NCI-H146 treated with DMSO at 0.1 percent for 48 hours (cell line): ENCODE data around the gene KCNE1.
"Not testable (repeated sequence)": the region's sequence is repeated elsewhere in the genome, so short reads cannot be mapped to it uniquely, and the experiment has no call there.

Source experiments
- DNase-seq: peaks from one replicate; lab custom pipeline; 2025; ENCODE audit not compliant: unreplicated experiment; lab: John Stamatoyannopoulos, UW

Gene KCNE1

DNA sequence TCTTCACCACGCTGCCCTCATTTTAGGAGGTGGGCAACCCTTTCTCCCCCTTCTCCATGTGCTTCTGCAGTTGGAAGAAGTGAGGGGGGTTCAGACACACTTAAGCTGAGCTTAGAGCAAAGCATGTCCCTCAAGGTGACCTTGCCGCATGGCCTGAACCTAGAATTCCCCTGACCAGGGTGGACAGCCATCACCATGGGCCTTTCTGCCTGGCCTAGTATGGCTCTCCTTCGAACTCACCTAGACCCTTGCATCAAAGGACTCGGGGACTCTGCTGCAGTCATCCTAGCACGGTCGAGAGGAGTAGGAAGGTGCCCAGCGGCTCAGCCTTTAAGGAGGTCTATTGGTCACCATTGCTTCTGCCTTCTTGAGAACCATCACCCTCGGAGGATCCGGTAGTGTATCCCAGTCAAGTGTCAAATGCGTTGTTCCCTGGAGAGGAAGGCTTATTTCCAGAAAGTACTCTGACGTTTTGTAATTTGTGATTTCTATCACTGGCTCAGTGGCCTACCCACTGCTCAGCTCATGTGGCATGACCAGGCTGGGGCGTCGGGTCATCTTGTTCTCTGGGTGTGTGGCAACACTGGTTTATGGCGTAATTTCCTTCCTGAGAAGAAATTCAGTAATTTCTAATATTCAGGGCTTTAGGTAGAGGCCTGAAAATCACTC is at the start of gene KCNE1:
TSS of gene KCNE1 (minus strand) at position 424 of the 669 bp plus-strand sequence. CDS start 62,576 bp downstream, outside the sequence.
- DNase-seq: no peak

DNA sequence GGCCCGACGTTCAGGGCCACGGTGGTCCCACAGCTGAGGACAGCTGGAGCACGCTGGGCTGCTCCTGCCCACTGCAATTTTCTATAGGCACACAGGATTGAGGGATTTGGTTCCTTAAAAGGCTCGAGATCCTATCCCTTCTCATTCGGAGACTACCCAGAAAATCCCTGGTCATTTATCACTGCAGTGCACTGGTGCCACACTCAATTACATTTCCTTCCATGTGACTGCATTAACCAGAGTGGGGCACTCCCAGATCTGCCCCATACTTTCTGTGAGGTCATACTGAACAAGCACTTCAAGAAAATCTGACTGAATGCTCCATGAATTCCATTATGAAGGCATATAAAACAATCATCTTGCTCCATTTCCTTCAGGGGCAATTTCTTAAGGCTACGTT is 49.8 kb upstream of the KCNE1 start:
- no peak for DNase-seq

DNA sequence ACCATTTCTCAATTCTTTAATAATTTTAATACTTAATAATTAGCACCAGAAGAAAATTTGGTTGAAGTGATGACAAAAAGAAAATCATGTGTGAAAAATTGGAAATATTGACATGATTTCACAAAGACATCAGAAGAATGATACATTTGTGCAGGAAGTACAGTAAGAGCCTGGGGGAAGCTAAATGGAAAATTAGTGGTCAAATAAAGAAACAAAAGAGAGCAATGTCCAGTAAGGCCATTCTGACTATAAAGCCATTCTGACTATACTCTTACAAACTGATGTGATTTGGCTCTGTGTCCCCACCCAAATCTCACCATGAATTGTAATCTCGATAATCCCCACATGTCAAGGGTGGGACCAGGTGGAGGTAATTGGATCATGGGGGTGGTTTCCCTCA is 48.6 kb upstream of the KCNE1 start:
- no peak for DNase-seq

DNA sequence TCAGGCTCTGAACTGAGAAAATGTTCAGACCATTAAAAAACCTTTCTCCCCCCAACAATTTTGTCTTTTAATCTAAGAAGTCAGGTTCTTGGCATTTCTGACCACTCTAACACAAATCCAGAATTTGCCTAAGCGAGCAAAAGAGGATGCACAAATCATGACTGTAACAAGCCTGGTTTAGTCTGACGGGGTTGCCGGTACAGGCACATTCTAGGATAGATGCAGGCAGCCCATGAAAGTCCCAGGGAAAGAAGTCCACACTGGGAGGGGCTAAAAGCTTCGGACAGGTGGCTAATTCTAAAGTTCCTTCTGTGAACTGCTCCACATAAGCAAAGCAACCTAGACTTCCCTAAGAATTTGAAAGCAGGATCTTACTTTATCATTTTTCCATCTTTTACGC is 48.0 kb upstream of the KCNE1 start:
- no peak for DNase-seq

DNA sequence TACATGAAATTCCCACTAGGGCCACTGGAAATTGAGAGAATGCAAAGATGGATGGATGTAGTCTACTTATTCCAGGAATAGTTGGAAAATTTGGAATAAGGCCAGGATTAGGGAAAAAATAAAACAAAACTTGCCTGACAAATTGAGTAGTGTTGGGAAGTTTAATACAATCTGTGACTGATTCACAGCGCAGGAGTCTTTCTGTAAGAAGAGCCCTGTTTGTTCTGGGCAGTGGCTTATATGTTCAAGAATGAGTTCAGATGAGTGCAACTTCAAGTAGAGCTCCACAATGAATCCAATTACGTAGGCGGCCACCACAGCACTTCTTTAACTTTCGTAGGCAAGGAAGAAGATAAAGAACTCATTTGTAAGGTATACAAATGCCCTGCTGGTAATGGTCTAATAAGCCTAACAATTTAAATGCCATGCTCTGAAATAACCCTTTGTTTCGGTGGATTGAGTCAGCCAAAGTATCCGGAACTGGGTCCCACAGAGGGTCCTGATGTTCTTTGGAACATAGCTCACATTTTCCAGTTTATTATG is 47.1 kb upstream of the KCNE1 start:
- no peak for DNase-seq

DNA sequence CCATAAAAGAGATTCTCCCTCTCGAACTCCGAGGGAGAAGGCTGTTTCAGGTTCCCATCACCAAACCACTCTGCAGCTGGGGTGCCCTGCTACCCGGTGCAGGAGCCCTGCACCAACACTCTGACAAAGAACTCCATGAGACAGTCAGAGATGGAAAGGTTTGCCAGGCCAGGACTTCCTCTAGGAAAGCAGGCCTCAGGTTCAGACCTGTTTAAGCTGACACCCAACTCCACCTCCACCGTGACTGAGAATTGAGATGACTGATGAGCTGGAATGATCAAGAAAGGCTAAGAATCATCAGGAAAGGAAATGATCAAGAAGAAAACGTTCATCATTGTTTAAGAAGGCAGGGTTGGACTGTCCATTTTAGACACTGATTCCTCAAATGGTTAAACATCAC is 46.2 kb upstream of the KCNE1 start:
- no peak for DNase-seq

DNA sequence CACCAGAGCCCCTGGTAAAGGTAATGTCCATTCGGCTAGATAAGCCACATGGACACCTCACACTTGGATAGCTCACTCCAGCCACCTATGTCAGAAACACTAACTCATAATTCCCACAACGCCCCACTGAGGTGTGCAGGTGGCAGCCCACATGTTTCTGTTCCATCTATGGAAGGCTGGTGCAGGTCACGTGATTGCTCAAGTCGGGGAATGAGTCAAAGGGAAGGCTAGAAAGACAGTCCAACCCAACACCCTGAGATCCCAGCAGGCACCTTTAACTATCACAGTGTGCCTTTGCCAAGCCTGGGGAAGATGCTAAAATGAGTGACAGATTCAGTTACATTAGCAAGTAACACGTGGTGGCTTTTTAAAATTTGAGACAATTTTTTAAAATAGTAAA is 45.3 kb upstream of the KCNE1 start:
- DNase-seq: no peak

DNA sequence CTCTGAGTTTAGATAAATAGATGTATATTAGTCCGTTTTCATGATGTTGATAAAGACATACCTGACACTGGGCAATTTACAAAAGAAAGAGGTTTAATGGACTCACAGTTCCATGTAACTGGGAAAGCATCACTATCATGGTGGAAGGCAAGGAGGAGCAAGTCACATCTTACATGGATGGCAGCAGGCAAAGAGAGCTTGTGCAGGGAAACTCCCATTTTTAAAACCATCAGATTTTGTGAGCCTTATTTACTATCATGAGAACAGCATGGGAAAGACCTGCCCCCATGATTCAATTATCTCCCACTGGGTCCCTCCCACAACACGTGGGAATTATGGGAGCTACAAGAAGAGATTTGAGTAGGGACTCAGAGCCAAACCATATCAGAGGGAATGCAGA is 42.7 kb upstream of the KCNE1 start:
- DNase-seq: not testable (repeated sequence)

DNA sequence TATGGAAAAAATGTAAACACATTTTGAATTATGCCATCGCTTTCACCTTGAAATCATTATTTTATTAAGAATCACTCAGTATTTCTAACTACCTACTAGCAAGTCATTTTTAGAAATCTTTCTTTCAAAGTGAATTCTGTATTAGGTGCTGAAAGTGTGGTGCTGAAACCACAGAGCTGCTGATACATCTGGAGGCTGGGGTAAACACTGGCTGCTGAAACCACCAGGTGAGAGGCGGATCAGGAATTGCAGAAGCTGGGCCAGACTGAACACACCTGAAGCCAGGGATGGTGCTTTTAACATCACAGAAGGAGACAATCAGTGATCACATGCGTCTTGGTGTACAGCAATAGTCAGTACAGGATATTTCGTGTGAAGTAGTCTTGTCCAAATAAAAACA is 42.2 kb upstream of the KCNE1 start:
- DNase-seq: no peak

DNA sequence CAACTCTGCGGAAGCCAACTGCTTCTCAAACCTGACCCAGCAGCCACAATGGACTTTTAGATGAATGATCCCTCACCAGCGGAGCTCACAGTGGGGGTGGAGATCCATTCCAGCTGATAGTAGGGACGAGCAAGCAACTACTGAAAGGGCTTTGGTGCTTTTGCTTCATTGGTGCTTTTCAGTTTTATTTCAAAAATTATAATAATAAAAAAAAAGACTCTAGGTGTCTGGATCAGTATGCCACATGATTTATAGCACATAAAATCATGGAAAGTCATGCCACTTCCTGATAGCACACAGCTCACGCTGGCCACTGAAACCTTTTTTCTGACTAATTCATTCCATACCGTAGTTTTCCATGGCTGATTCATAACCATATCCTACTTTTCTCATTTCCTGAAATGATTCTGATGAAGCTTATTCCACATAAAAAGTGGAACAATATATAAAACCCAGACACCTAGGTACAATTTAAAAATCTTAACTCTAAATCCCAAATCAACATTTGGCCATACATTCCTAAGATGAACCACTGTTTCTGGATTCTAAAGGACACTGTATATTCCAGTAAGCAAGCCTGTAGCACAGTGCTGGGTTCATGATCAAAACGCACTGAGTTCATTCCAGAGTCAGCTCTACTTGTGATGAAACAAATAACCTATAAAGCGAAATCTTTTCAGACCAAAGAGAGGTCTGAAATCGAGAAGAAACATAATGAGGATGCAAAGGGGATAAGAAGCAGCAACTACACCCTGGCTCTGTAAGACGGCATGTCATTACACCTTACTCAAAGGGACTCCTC is 41.3 kb upstream of the KCNE1 start:
- no peak for DNase-seq

DNA sequence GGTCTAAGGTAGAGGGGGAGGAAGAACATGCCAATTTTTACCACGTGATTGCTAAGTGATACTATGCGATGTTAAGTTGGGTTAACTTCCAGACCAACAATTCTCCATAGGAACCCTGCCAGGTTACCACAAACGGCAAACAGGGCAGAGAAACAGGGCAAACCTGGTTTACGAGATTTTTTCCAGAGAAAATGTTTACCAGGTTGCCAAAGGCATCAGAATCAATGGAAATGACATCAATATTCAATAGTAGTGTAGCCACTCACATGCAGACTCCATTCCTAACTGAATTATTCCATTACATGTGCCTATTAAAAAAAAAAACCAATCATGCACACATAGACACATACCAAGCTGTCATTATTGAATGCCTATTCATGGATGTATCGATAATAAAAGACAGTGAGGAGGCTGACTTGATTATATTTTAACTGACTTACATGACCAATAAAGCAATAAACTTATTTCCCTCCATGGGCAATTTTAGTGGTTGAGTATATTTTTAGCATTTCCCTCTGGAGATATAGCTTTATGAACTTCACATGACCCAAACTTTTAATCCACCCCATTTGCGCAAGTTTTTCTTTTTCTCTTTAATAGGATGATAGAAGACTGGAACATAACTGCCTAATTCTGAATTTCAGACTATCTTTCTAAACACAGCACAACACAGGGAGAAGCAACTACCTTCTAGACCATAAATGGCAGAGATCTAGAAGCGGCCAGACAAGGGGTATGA is 40.5 kb upstream of the KCNE1 start:
- DNase-seq: no peak

DNA sequence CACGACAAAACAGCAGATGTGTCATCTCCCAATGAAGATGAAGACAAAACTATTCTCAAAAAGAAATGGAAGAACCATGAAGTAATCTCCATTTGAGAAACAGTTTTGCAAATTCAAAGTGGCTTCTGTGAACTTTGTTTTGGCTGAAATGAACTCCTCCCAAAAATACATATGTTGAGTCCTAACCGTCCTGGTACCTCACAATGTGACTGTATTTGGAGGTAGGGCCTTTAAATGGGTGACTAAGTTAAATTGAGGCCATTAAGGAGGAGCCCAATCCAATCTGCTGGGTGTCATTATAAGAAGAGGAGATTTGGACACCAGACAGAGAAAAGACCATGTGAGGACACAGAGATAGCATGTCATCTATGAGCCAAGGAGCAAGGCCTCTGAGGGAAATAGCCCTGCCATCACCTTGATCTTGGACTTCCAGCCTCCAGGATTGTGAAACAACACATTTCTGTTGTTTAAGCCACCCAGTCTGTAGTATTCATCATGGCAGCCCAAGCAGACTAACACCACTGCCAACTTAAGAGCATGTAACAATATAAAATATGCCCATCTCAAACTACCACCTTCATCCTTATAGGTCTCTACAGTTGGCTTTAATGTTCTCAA is 38.3 kb upstream of the KCNE1 start:
- DNase-seq: no peak

DNA sequence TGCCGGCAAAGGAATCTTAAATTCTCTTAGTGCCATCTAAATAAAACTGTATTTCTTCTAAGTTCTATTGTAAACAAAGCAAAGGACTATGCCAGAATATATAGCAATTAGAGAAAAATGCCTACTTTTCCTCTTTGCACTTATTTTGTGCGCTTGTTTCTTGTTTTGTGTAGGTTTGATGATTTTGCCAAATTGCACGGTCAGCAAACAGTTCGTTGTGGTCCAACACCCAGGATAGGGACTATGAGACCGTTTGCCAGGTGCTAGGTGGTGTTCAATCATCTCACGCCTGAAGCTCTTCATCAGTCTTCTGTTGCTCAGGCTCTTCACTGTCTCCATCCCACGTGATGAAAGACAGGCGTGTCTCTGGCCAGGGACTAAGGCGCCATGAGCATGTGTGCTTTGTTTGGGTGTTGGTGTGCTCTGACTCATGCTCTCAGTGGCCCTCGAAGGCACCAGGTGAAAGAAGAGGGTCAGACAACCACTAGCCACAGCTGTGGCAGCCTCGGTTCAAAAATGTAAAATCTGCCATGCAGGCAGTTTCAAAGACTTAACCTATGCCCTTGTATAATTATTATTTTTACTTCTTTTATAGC is 36.9 kb upstream of the KCNE1 start:
- no peak for DNase-seq

DNA sequence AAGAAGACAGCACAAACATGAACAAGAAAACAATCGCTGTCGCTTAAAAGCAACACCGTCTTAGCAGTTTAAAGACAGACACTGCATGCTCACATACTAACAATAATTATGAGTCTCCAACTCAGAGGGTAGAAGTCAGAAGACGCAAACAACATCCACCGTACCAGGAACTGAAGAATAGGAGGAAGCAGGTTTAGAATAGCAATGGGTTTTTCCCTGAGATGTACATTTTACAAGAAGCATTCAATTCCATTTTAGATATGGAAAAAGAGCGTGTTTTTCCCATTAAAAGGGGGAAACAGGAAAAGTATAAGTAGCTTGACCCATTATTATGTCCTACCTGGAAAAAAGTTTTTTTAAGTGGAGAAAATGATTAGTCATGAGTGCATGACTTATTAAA is 34.5 kb upstream of the KCNE1 start:
- DNase-seq: no peak

DNA sequence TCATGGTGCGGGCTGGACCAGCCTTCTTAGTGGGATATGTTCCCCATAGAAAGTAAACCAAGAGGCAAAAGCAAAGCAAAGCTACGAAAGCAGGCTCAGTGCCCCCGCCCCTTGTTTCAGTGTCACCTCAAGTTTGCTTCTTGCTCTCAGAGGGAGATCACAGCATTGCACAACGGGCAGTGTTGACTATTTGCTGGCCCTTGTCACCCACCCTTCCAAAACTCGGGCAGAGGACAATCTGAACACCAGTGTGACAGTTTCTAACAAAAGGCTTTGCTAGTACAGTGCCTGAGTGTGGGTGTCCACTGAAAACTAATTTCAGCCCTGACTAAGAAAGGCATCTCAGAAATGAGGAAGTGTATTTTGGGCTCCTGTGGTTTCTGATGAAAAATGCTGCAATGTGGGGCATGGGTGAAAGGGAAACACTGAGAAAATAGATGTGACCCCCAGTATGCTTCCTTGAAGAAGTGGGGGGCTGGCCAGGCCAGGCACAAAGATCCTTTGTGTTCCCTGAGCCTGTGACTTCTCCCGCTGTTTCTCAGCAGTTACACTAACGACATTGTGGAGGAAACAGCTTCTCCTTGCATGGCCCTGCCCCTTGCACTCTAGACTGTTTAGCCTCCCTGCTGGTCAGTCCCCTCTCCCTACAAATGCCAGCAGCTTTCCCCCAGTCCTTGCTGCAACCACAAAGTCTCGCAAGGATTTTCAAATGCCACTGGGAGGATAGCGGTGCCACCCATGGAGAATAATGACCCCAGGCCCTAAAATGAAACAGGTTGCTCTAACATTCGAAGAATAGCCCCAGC is 33.3 kb upstream of the KCNE1 start:
- DNase-seq: no peak

DNA sequence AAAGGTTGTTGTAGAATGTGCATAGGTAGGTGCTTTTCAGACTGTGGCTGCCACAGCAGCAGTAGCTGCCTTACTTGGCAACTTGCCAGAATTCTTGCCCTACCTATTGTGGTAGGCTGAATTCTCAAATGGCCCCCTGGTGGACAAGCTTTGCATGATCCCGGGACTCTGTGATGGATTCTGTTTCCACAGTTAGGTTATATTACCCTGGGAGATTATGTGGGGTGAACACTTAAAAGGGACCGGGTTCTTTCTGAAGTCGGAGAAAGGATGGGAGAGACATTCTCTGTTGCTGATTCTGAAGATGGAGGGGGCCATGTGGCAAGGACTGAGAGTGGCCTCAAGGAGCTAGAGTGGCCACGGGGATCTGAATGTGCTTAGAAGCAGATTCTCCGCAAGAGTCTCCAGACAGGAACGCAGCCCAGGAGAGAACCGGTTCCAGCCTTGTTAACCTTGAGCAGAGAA is 32.1 kb upstream of the KCNE1 start:
- peak; percentile 49 for DNase-seq

DNA sequence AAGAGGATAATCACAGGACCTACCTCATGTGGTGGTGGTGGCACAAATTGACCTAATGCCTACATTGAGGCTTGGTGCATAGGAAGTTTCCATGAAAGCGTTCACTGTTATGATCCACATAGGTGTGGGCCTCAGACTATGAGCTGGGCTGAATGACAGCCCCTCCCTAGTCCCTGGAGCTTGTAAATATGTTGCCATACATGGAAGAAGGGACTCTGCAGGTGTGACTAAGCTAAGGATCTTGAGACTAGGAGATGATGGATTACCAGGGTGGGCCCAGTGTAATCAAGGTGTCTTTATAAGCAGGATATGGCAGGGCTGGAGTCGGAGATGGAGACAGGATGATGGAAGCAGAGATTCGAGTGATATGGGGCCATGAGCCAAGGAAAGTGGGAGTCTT is 31.0 kb upstream of the KCNE1 start:
- DNase-seq: no peak

DNA sequence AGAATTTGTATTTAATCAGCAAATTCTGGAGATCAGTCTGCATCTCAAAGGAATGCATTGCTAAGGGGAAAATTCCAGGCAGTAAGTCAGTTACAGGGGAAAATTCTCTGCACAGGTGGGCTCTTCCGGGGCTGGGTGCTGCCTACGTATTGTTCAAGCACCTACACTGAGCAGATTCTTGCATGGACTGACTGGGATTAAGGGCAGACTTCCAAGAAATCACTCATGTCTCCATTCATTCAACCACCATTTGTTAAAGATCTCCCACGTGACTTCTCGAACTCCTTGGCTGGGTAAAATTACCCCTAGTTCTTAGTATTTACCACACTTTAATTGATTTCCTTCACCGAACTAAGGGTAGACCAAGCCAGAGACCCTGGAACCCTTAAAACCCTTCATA is 28.2 kb upstream of the KCNE1 start:
- DNase-seq: no peak

DNA sequence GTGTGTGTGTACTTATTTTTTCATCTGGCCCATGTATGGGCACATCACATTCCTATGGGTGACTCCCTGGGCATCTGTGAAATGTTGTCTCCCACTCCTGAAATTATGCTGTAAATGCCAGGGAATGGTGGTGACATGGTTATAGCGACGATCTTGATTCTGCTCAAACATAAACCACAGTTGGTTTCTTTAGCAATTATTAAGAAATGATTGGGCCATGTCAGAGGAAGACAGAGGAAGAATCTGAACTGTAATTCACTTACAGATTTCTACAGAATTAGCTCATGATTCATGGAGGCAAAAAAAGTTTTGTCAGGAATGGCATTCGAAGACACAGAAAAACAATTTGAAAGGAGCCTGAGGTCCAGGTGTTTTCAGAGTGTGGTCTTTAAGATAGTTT is 25.8 kb upstream of the KCNE1 start:
- DNase-seq: no peak

DNA sequence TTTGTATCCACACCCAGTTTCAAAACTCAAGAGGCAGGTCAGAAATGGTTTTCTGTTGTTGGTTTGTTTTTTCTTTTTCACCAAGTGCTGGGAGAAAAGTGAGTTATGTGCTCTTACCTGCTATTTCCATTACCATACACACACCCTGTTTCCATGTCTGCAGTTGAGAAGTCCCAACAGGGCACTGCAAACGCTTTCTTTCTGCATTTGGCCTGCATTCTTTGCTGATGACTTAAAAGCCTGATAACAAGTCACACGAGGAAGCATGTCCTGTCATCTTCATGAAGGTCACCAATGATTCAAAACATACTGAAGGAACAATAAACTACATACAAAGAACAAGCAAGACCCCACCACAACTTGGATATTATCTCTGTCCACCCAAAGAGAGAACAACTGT is 24.8 kb upstream of the KCNE1 start:
- no peak for DNase-seq
